ENCODE results near the gene PCDHGC4.

- TF ChIP-seq CTCF (IDR thresholded peaks at IDR 0.05) (no peak), POLR2AphosphoS5 (IDR thresholded peaks at IDR 0.05) (no peak), POLR2A (IDR thresholded peaks at IDR 0.05) (no peak)
Observed at GRCh38 chr5:141479776-141480175, 5.1 kb upstream of the PCDHGC4 start.

Measured in transverse colon (tissue), 4 donors.